Activated CD4-positive, alpha-beta memory T cell treated with anti-CD3 and anti-CD28 coated beads, Interleukin-2, amount 10 ng/mL, durations not matched to agents 7 days and 5 days (primary cell): ENCODE results near the gene NEURL4. TPM values are rescaled to one million over a fixed set of nuclear protein-coding genes. Genes with fewer than 3 reads are reported as not detected.
"Not testable (repeated sequence)": the region's sequence is repeated elsewhere in the genome, so short reads cannot be mapped to it uniquely, and the experiment has no call there.

Experiments
- CTCF ChIA-PET: fragments of 350-600 bp; sonication (Branson Sonifier 250); formaldehyde crosslinking; loops from one replicate; lab custom pipeline; 2021; ENCODE audit warnings: antibody characterized with exemption, inconsistent platforms; lab: Charles Lee
- POLR2A ChIA-PET: fragments of 350-600 bp; sonication (Branson Sonifier 250); formaldehyde crosslinking; loops from one replicate; lab custom pipeline; 2021; ENCODE audit warnings: antibody characterized with exemption; lab: Charles Lee
- DNase-seq: peaks from one replicate; pipeline ENCODE4 v3.0.0-alpha.2; 2020
- H3K27ac Mint-ChIP-seq: one replicate; pipeline ENCODE4 v1.8.0; 2021; ENCODE audit warnings: mild to moderate bottlenecking, mixed read lengths
- H3K27me3 Mint-ChIP-seq: one replicate; pipeline ENCODE4 v1.8.0; 2021; ENCODE audit warnings: mixed read lengths
- H3K36me3 Mint-ChIP-seq: one replicate; pipeline ENCODE4 v1.8.0; 2021; ENCODE audit warnings: low read depth, mixed read lengths
- H3K4me1 Mint-ChIP-seq: one replicate; pipeline ENCODE4 v1.8.0; 2021; ENCODE audit warnings: mixed read lengths
- H3K4me3 Mint-ChIP-seq: one replicate; pipeline ENCODE4 v1.8.0; 2021; ENCODE audit warnings: mild to moderate bottlenecking, mixed read lengths
- H3K9me3 Mint-ChIP-seq: one replicate; pipeline ENCODE4 v1.8.0; 2021; ENCODE audit warnings: mixed read lengths
- total RNA-seq, 2 experiments: library from RNA; stranded (reverse); gene quantifications; one replicate each; pipeline ENCODE4 v1.2.3, GENCODE V29; 2021

The NEURL4 gene
- total RNA-seq, 2 experiments from 2014 or later: 28.4 to 31.2 TPM

DNA sequence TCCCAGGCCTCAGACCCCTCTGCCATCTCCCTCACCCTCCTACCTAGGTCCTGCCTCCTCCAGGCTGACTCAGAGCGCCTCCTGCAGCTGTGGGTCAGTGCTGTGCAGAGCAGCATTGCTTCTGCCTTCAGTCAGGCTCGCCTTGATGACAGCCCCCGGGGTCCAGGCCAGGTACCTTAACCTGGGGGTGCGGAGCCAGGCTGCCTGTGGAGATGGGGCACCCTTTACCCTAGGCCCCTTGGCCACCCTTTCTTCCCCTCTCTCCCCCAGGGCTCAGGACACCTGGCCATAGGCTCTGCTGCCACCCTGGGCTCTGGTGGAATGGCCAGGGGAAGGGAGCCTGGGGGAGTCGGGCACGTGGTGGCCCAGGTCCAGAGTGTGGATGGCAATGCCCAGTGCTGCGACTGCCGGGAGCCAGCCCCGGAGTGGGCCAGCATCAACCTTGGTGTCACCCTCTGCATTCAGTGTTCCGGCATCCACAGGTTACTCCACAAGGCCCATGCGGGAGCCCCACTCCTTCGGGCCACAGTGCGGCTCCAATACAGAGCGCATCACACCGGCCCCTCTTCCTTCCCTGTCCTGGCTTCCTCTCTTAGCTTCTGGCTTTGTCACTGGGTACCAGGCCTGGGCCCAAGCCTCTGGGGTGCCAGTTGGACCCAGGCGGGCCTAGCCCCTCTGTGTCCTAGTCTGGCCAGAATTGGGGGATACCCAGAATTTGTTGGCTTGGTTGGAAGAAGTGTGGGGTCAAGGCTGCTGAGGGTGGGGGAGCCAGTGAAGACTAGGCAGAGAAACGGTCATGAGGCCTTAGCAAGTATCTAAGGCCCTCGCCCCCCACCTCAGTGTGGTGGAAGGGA is 17.9 kb upstream of the NEURL4 start:
- peaks cover 74% of the 10 kb centered on the region for H3K36me3 Mint-ChIP-seq
- H3K9me3 Mint-ChIP-seq: no peaks in the 10 kb centered on the region
- H3K4me1 Mint-ChIP-seq: peaks cover 43% of the 10 kb centered on the region
- no peak overlapping the region for H3K27ac Mint-ChIP-seq
- POLR2A ChIA-PET: interaction anchor here (4.3 to 5.9 kb wide), 2 partner anchors 8 to 24 kb away, joined by 16 to 86 read pairs; partner anchors contain the start of gene ACAP1
- H3K27me3 Mint-ChIP-seq: no peaks in the 10 kb centered on the region
- no peak for DNase-seq
- CTCF ChIA-PET: interaction anchor here (2.1 to 3.1 kb wide), 2 partner anchors 11 to 17 kb away, joined by 4 to 18 read pairs; partner anchors contain the start of gene ACAP1
- H3K4me3 Mint-ChIP-seq: no peak overlapping the region

DNA sequence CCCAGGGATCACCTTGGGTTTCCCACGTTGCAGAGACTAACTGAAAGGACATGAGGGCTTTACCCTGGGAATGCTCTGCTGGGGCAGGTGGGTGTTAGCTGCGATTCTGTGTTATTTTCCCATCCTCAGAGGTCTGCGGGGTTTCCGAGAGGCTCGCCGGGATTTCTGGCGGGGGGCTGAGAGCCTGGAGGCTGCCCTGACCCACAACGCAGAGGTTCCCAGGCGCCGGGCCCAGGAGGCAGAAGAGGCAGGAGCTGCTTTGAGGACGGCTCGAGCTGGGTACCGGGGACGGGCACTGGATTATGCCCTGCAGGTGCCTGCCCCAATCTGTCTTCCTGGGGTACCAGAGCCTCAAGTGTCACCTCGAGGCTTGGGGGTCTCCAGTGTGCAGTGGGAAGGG is 14.1 kb upstream of the NEURL4 start:
- Mint-ChIP-seq H3K36me3 (peaks cover 69% of the 10 kb centered on the region), H3K27ac (no peak overlapping the region), H3K4me1 (peaks cover 34% of the 10 kb centered on the region), H3K27me3 (no peaks in the 10 kb centered on the region), H3K9me3 (no peaks in the 10 kb centered on the region), H3K4me3 (no peak overlapping the region)
- CTCF ChIA-PET: interaction anchor here (0.6 kb wide), 1 partner anchor 262 kb away, joined by 4 read pairs; no protein-coding TSS in a partner anchor
- DNase-seq: no peak
- POLR2A ChIA-PET: interaction anchor here (0.9 to 3.5 kb wide), 3 partner anchors 14 to 140 kb away, joined by 3 to 18 read pairs (median 4); partner anchors contain the start of gene NEURL4

DNA sequence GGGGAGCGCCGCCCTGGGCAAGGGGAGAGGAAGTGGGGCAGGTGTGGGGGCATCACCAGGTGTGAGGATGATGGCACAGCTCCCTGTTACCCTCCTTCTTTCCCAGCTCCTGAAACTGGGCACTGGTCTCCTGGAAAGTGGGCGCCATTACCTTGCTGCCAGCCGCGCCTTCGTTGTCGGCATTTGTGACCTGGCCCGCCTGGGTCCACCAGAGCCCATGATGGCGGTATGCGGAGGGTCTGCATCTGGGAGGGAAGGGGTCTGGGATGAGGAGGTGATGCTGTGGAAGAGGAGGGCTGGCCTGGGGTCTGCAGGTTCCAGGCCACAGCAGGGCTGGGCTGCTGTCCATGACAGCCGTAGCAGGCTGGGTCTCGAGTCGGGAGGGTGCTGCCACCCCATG is 12.7 kb upstream of the NEURL4 start:
- no peak for DNase-seq
- no peaks in the 10 kb centered on the region for H3K27me3 Mint-ChIP-seq
- H3K36me3 Mint-ChIP-seq: peaks cover 72% of the 10 kb centered on the region
- H3K4me3 Mint-ChIP-seq: no peak overlapping the region
- peaks cover 36% of the 10 kb centered on the region for H3K4me1 Mint-ChIP-seq
- ChIA-PET CTCF (interaction anchor here (0.9 kb wide), 1 partner anchor 12 kb away, joined by 3 read pairs; no protein-coding TSS in a partner anchor), POLR2A (interaction anchor here (6.7 kb wide), 1 partner anchor 7 kb away, joined by 86 read pairs; no protein-coding TSS in a partner anchor)
- no peaks in the 10 kb centered on the region for H3K9me3 Mint-ChIP-seq
- no peak overlapping the region for H3K27ac Mint-ChIP-seq

DNA sequence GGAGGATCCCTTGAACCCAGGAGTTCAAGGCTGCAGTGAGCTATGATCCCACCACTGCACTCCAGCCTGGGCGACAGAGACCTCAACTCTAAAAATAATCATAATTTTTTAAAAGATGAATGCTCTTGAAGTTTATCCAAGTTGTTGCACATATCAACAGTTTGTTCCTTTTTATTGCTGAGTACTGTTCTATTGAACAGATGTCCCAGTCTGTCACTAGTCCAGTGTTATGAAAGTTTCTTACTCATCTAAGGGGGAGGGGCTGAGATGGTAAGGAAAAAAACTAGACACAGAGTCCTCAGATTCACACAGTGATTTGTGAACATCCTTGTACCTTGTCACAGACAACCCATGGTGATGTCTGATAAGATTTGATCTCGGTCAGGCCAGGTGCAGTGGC is 11.0 kb upstream of the NEURL4 start:
- Mint-ChIP-seq H3K4me1 (peaks cover 47% of the 10 kb centered on the region), H3K27me3 (no peaks in the 10 kb centered on the region), H3K4me3 (no peak overlapping the region), H3K36me3 (peaks cover 61% of the 10 kb centered on the region), H3K9me3 (no peaks in the 10 kb centered on the region), H3K27ac (no peak overlapping the region)
- no peak for DNase-seq
- ChIA-PET POLR2A (interaction anchor here (1.6 to 6.7 kb wide), 2 partner anchors 9 to 14 kb away, joined by 4 to 86 read pairs; no protein-coding TSS in a partner anchor), CTCF (no interaction called here)

DNA sequence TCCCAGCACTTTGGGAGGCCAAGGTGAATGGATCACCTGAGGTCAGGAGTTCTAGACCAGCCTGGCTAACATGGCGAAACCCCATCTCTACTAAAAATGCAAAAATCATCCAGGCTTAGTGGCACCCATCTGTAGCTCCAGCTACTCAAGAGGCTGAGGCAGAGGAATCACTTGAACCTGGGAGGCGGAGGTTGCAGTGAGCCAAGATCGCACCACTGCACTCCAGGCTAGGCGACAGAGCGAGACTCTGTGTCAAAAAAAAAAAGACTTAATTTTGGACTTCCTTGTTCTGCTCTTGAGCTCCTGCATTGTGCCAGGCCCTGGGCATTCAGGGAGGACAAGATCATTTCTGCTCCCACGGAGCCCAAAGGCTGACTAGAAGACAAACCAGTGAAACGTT is 8.5 kb upstream of the NEURL4 start:
- peaks cover 56% of the 10 kb centered on the region for H3K4me1 Mint-ChIP-seq
- not testable (repeated sequence) for H3K9me3 Mint-ChIP-seq

DNA sequence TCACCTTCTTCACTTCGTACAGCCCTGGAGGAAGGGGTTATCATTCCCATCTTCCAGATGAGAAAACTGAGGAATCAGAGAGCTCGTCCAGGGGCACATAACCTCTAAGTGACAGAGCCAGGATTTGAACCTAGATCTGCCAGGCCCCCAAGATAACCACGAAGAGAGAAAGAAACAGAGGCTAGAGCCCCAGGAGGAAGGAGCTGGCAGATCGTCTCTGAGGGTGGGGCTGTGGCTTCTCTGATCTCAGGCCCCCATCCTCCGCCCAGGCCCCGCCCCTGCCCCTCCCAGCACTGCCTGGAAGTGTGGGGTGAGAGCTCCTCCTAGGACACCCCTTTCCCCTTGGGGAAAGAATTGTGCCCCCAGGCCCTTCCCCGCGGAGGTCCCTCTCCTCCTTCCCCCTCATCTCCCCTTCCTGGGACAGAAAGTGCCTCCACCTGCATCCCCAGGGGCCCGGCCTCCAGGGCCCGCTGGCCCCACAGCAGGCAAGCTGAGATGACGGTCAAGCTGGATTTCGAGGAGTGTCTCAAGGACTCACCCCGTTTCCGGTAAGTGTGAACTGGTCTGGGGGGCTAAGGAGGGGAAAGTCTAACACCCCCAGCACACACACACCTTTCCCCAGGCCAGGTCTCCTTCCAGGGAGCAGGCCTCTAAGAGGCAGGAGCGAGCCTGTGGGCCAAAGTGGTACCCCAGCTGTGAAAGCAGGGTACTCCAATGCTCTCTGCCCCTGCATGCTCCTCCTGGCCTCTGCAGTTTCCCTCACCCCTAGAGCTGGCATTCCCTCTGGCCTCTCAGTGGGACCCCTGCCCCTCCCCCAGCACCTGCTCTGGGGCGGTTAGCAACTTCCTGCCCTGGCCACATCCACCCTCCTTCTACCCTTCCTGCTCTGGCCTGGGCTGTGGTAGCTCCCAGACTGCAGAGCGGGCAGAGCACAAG is 7.4 kb upstream of the NEURL4 start, which contains the start of gene ACAP1:
TSS of gene ACAP1 (plus strand) at position 290 of the 936 bp plus-strand sequence. CDS start at position 496, 206 bp downstream.
- Mint-ChIP-seq H3K9me3 (no peaks in the 10 kb centered on the region), H3K36me3 (peaks cover 29% of the 10 kb centered on the region), H3K4me3 (peak within 1 kb of the TSS; percentile 91), H3K4me1 (peaks cover 59% of the 10 kb centered on the region), H3K27ac (peak within 1 kb of the TSS; percentile 91), H3K27me3 (no peaks in the 10 kb centered on the region)
- DNase-seq: peak; percentile 93
- ChIA-PET CTCF (interaction anchor here (0.6 to 3.3 kb wide), 19 partner anchors 9 to 783 kb away, joined by 3 to 48 read pairs (median 5); partner anchors contain the start of genes GPS2, TMEM102 and TMEM95), POLR2A (interaction anchor here (0.6 to 6.7 kb wide), 36 partner anchors 7 to 820 kb away, joined by 3 to 109 read pairs (median 6); partner anchors contain the start of genes CD68, CTDNEP1, FGF11 and GPS2)

More for the DNA sequence above, 8.5 kb upstream of the NEURL4 start:
- not testable (repeated sequence) for H3K27me3 Mint-ChIP-seq, DNase-seq
- CTCF ChIA-PET: interaction anchor here (0.8 to 3.3 kb wide), 9 partner anchors 8 to 56 kb away, joined by 3 to 48 read pairs (median 13); partner anchors contain the start of genes GPS2 and TMEM95
- peaks cover 39% of the 10 kb centered on the region for H3K36me3 Mint-ChIP-seq
- peak overlapping the region; percentile 91 for H3K4me3 Mint-ChIP-seq
- peak overlapping the region; percentile 91 for H3K27ac Mint-ChIP-seq
- POLR2A ChIA-PET: interaction anchor here (0.7 to 6.7 kb wide), 22 partner anchors 7 to 349 kb away, joined by 3 to 109 read pairs (median 12); partner anchors contain the start of genes GPS2, MPDU1, NEURL4 and POLR2A

DNA sequence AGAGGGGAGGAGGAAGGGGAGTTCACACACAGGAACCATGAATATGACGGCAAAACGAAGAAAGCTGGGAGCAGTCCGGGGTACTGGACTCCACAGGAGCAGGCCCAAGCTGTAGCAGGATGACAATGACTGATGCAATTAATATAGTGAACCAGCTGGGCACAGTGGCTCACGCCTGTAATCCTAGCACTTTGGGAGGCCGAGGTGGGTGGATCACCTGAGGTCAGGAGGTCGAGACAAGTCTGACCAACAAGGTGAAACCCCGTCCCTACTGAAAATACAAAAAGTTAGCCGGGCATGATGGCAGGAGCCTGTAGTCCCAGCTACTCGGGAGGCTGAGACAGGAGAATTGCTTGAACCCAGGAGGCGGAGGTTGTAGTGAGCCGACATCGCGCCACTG is 6.6 kb upstream of the NEURL4 start:
- H3K4me1 Mint-ChIP-seq: peaks cover 59% of the 10 kb centered on the region
- H3K4me3 Mint-ChIP-seq: peak overlapping the region; percentile 91
- not testable (repeated sequence) for DNase-seq, H3K9me3 Mint-ChIP-seq, H3K27me3 Mint-ChIP-seq
- ChIA-PET POLR2A (interaction anchor here (0.7 to 6.7 kb wide), 26 partner anchors 9 to 351 kb away, joined by 3 to 109 read pairs (median 8); partner anchors contain the start of genes CD68, FGF11, GPS2 and MPDU1), CTCF (interaction anchor here (0.8 to 3.3 kb wide), 12 partner anchors 10 to 783 kb away, joined by 3 to 48 read pairs (median 8); partner anchors contain the start of genes GPS2 and TMEM95)
- H3K36me3 Mint-ChIP-seq: peaks cover 26% of the 10 kb centered on the region
- H3K27ac Mint-ChIP-seq: peak overlapping the region; percentile 91

DNA sequence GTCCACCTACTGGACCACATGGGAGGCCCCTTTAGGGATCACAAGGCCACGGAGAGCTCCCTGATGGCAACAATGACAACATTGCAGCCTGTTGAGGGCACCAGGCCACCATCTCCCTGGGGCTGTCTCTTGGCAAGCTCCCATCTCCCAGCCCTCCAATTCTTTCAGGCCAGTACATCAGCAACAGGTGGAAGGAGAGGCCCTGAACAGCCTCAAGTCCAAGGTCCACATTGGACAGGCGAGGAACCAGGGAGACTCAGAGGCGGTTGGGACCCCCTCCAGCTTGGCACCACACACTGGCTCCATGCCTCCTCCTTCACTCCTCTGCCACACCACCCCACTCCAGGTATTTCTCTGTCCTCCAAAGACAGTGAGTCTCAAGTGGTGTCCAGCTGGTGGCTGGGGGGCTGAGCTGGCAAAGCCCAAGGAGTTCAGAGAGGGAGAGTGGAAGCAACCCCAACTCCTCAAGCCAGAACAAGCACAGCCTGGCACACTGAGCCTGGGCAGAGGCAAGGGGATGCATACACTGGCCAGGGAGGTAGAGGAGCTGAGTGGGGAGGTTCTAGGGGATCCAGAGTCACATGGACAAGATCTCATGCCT is 5.9 kb upstream of the NEURL4 start:
- CTCF ChIA-PET: interaction anchor here (1.0 to 3.3 kb wide), 3 partner anchors 11 to 101 kb away, joined by 4 to 18 read pairs (median 10); no protein-coding TSS in a partner anchor
- Mint-ChIP-seq H3K36me3 (peaks cover 22% of the 10 kb centered on the region), H3K27ac (peak overlapping the region; percentile 91), H3K4me3 (peak overlapping the region; percentile 40), H3K4me1 (peaks cover 58% of the 10 kb centered on the region), H3K27me3 (no peaks in the 10 kb centered on the region), H3K9me3 (no peaks in the 10 kb centered on the region)
- no peak for DNase-seq
- POLR2A ChIA-PET: interaction anchor here (0.9 to 5.0 kb wide), 9 partner anchors 10 to 238 kb away, joined by 3 to 109 read pairs (median 10); partner anchors contain the start of genes GPS2 and POLR2A

DNA sequence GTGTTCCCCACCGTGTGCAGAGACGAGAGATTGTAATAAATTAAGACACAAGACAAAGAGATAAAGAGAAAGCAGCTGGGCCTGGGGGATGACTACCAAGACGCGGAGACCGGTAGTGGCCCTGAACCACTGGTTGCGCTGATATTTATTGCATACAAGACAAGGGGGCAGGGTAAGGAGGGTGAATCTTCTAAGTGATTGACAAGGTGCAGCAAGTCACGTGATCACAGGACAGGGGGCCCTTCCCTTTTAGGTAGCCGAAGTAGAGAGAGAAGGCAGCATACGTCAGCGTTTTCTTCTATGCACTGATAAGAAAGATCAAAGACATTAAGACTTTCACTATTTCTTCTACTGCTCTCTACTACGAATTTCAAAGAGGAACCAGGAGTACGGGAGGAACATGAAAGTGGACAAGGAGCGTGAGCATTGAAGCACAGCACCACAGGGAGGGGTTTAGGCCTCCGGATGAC is 3.5 kb upstream of the NEURL4 start:
- Mint-ChIP-seq H3K27ac (peak overlapping the region; percentile 74), H3K4me1 (peaks cover 65% of the 10 kb centered on the region), H3K4me3 (peak overlapping the region; percentile 46)
- DNase-seq: peak; percentile 52
- H3K36me3 Mint-ChIP-seq, CTCF ChIA-PET, H3K27me3 Mint-ChIP-seq, H3K9me3 Mint-ChIP-seq: not testable (repeated sequence)
- POLR2A ChIA-PET: interaction anchor here (1.0 to 1.5 kb wide), 2 partner anchors 17 to 24 kb away, joined by 3 to 4 read pairs; partner anchors contain the start of gene GPS2

DNA sequence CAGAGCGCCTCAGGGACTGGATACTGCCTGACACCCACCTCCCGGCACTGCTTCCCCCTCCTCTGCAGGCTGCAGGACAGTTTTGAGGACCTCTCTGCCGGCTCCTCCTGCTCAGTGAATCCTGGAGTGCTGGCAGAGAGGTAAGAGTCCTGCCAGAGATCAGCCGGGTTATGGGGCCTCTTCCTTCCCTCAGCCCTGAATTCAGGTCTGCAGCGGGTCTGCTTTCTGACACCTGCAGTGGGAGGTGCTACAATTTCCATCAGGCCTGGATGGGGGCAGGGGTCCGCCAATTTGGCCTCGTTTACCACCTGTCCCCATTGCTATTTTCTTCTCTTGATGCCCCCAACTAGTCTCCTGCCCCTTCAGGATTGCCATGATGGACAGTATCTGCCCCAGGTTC is 3.0 kb upstream of the NEURL4 start:
- H3K4me1 Mint-ChIP-seq: peaks cover 66% of the 10 kb centered on the region
- POLR2A ChIA-PET: interaction anchor here (1.0 to 1.5 kb wide), 2 partner anchors 17 to 24 kb away, joined by 3 to 4 read pairs; partner anchors contain the start of gene GPS2
- no peaks in the 10 kb centered on the region for H3K27me3 Mint-ChIP-seq
- no peaks in the 10 kb centered on the region for H3K9me3 Mint-ChIP-seq
- H3K4me3 Mint-ChIP-seq: peak overlapping the region; percentile 46
- CTCF ChIA-PET: no interaction called here
- no peak for DNase-seq
- peaks cover 3% of the 10 kb centered on the region for H3K36me3 Mint-ChIP-seq
- H3K27ac Mint-ChIP-seq: peak overlapping the region; percentile 74

DNA sequence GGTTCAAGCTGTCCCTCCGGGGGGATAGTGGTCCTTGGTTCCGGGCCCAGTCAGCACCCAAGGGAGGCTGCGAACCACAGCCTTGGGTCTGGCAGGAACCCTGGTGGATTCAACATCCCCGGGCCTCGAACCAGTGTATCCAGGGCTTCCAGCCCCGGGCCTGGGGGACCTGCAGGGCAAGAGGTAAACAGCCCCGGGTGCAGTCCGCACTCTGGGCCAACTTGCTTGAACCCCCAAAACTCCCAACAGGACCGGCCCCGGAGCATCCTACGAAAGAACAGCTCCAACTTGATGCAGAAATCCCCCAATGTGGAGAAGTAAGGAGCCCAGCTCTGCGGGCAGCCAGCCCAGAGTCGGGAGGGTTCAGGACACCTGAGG is 1.5 kb upstream of the NEURL4 start:
- peak overlapping the region; percentile 85 for H3K4me3 Mint-ChIP-seq
- peaks cover 57% of the 10 kb centered on the region for H3K4me1 Mint-ChIP-seq
- H3K36me3 Mint-ChIP-seq: no peaks in the 10 kb centered on the region
- peak overlapping the region; percentile 93 for H3K27ac Mint-ChIP-seq
- CTCF ChIA-PET: interaction anchor here (1.7 to 5.9 kb wide), 3 partner anchors 14 to 25 kb away, joined by 7 to 39 read pairs (median 15); partner anchors contain the start of gene GPS2
- H3K27me3 Mint-ChIP-seq: no peaks in the 10 kb centered on the region
- POLR2A ChIA-PET: interaction anchor here (0.9 to 2.8 kb wide), 6 partner anchors 13 to 356 kb away, joined by 3 to 45 read pairs (median 11); partner anchors contain the start of genes GPS2 and TP53
- H3K9me3 Mint-ChIP-seq: no peaks in the 10 kb centered on the region
- DNase-seq: no peak
